HG03520 (cell line): ENCODE measurements around the gene KDM2B.
"Not testable (repeated sequence)": the region's sequence is repeated elsewhere in the genome, so short reads cannot be mapped to it uniquely, and the experiment has no call there.

Experiments
- ATAC-seq: cut with Tn5 transposase; IDR thresholded peaks from one replicate; pipeline ENCODE4 v1.9.1; 2021; ENCODE audit warnings: mild to moderate bottlenecking, moderate library complexity; ENCODE audit not compliant: unreplicated experiment

Gene KDM2B

GRCh38 chr12:121590476-121591143, 9.8 kb upstream of the KDM2B start:
- peak; percentile 49 for ATAC-seq

- ATAC-seq = not testable (repeated sequence)
Measured at GRCh38 chr12:121584885-121585284, 4.1 kb upstream of the KDM2B start.

DNA sequence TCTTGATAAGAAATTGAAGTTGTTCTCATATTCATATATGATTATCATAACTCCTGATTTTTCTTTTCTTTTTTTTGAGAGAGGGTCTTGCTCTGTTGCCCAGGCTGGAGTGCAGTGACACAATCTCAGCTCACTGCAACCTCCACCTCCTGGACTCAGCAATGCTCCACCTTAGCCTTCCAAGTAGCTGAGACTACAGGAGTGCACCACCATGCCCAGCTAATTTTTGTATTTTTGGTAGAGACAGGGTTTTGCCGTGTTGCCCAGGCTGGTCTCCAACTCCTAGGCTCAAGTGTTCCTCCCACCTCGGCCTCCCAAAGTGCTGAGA, 2.5 kb upstream of the KDM2B start:
- not testable (repeated sequence) for ATAC-seq

DNA sequence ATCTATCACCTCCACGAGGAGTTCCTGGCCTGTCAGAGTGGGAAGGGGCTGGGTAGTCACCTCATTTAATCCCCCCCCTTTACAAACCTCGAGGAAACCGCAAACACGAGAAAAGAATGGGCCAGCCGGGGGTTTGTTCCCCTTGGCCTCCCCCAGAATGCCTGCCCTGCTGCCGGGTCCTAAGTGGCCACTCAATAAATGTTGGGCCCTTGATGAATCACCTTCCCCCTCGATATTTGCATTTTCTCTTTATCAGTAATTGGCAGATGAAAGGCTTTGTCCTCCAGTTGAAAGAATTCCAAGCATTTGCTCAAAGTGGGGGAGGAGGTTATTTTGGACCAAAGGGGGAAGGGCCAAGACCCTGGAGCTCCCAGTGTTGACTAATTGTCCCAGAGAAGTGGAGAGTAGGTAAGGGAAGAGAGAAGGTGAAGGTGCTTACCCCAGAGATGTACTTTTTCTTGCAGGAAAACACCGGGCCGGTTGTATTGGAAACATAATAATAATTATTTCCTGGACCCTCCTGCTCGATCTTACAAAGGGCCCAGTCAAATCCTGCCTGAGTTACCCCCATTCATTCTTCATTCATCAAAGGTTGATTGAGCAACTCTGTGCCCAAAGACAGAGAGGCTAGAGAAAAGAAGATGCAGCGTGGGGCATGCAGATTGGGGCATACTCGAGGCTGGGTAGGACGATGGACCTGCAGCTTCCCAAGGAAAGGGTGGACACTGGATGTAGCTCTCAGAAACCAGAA, 1.9 kb upstream of the KDM2B start:
- ATAC-seq = no peak

DNA sequence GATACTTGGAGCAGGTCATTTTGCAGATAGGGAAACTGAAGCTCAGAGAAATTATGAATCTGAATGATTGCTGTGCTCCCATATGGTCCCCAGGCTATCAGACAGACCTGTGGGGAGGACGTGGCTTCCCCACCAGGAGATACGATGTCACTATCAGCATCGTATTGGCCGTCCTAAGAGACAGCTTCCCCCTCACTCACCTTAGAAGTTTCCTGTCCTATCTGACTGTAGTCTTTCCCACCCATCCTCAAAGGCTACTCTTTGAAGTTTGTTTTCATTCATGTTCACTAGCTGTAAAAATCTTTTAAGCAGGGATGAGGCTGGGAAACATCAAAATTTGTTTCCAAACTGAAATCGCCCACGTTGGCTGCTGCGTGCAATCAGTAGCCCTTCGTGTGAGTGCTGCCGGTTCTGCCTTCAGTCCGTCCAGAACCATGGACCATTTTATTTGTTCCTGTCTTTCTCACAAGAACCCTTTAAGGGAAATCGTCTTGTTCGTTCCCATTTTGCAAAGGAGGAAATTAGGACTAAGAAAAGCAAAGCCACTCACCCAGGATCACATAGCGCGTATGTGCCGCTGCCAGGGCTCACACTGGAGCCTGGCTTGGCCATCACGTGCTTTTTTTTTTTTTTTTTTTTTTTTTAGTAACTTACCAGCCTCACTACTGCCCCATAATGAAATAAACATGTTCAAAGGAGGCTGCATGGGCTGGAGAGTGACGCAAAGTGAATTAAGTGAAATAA, 1.0 kb upstream of the KDM2B start:
- ATAC-seq = no peak

GRCh38 chr12:121579981-121580868, 598 bp downstream of the KDM2B start:
- no peak for ATAC-seq

- ATAC-seq = no peak
Measured at GRCh38 chr12:121579190-121579791, 1.5 kb downstream of the KDM2B start.

GRCh38 chr12:121578230-121579189, 2.3 kb downstream of the KDM2B start:
- no peak for ATAC-seq

GRCh38 chr12:121577443-121578180, 3.2 kb downstream of the KDM2B start:
- ATAC-seq = no peak

DNA sequence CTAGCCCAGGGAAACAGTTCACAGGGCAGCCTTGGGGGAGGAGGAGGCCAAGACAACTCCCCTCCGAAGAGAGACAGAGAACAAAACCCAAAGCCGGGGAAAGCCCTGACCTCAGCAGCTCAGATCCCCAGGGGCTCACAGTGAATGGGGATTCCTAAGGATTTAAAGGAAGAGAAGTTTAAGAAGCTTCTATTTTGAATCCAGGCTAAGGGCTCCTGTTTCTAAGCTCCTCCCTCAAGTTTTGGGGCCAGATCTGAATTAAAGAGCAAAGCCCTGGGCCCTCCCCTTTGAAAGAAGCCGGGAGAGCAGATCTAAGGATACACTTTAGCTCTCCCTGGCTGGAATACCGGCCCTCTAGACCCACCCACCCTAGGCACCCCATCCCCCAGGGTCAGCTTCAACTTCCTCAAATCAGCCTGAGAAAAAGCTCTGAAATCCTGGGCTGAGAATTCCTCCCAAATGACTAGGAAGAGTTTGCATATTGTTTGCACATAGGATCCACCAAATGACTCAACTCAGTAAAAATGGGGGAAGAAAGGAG, 3.9 kb downstream of the KDM2B start:
- ATAC-seq = no peak

DNA sequence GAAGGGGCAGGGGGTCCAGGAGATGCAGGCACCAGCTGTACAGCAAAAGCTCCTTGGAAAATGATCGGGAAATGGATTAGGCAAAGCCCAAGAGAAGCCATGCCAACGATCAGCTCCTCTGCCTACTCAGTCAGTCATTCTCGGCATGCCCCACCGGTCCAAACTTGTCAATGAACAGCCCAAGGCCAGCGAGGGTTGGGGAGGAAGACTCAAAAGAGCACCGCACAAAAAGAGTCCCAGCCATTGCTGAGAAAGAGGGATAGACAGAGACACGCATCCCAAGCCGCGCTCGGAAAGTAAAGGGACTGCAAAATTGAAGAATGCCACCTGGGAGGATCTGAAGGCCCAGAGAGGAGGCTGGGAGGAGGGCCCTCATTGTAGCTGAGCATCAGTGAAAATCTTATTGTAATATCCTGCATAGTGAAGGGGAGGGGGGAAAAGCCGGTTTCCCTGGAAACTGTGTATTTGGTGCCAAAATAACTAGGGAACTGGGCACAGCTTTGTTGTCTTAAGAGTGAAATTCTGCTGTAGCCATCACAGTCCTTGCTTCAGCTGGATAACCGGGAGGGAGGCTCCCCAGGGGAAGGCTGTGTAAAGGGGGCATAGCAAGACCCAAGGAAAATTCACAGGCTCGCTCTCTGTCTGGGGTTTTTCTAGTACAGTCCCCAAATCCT, 4.7 kb downstream of the KDM2B start:
- ATAC-seq = no peak

- no peak for ATAC-seq
Measured at GRCh38 chr12:121575051-121575450, 5.8 kb downstream of the KDM2B start.

DNA sequence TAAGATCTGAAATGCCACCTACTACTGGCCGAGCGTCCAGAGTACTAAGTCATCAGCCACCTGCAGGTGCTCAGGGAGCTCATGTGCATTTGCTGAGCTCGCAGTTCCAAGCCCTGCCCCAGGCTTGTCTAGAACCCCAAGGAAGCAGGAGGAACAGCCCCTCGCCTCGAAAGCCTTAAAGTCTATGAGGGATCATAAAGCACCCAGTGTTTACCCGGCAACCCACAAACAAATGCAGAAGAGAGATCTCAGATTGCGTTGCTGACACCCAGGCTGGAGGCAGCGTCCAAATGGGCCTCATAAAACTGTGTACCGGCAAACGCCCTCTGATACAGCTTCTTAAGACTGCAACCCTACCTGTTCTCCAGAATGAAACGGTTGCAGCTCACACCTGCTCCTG, 6.8 kb downstream of the KDM2B start:
- ATAC-seq = no peak

- ATAC-seq = no peak
Measured at GRCh38 chr12:121571920-121572319, 8.9 kb downstream of the KDM2B start.

DNA sequence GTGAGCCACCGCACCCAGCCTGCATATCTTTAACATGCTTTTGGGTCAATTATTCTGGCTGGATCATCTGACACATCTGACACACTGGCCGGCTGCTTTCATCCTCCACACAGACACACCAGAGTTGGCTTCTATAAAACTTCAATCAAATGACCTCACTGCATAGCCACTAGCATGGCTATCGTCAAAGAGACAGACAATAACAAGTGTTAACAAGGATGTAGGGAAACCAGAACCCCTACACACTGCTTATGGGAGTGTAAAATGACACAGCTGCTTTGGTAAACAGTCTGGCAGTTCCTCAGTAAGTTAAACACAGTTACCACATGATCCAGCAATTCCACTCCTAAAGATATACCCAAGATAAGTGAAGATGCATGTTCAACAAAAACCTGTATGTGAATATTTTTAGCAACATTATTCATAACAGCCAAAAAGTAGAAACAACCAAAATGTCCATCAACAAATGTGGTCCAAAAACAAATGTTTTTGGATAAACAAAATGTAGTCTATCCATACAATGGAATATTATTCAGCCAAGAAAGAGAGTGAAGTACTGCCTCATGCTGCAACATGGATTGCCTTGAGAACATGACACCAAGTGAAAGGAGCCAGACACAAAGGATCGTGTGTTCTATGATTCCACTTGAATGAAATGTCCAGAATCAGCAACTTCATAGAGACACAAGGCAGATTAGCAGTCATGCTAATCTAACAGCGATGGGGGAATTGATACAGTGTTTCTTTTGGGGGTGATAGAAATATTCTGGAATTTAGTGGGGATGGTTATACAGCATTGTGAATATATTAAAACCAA, 10.1 kb downstream of the KDM2B start:
- no peak for ATAC-seq

- ATAC-seq = no peak
Measured at GRCh38 chr12:121568971-121569751, 11.7 kb downstream of the KDM2B start.
